ENCODE data around the gene MPP3. TPM values are rescaled to one million over a fixed set of nuclear protein-coding genes. Genes with fewer than 3 reads are reported as not detected.

MPP3 gene
- total and polyA plus RNA-seq, 9 donors: 2.7 to 17.2 (median 3.1) TPM

DNA sequence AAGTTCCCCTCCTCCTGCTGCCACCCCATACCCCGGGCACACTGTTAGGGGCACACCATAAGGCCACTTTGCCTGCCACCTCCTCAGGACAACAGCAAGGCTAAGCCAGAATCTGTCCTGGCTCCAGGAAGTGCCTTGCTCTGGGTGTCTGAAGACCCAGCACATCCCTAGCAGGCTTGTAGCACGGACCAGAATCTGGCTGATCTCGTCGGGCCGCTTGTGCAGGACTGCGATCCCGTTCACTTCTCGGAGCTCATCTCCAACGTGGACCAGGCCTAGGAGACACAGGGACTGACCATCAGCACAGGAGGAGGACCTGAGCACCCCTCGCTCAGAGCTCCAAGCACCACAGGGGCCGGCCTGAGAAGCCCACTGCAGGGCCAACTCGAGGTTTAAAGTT lies 7.4 kb downstream of the MPP3 start:
- WGBS, 3 donors: 91 to 95% (median 95%) methylated on average over 9 to 12 of the region's 12 CpGs
- H3K4me1 ChIP-seq (ENCODE audit: insufficient read depth): no peaks in the 10 kb centered on the region
- no peaks in the 10 kb centered on the region for H3K27me3 ChIP-seq
- no peak for DNase-seq
- H3K36me3 ChIP-seq: no peaks in the 10 kb centered on the region
- no peak for TF ChIP-seq EP300 (IDR thresholded peaks at IDR 0.05)
- TF ChIP-seq, protein P1, sequence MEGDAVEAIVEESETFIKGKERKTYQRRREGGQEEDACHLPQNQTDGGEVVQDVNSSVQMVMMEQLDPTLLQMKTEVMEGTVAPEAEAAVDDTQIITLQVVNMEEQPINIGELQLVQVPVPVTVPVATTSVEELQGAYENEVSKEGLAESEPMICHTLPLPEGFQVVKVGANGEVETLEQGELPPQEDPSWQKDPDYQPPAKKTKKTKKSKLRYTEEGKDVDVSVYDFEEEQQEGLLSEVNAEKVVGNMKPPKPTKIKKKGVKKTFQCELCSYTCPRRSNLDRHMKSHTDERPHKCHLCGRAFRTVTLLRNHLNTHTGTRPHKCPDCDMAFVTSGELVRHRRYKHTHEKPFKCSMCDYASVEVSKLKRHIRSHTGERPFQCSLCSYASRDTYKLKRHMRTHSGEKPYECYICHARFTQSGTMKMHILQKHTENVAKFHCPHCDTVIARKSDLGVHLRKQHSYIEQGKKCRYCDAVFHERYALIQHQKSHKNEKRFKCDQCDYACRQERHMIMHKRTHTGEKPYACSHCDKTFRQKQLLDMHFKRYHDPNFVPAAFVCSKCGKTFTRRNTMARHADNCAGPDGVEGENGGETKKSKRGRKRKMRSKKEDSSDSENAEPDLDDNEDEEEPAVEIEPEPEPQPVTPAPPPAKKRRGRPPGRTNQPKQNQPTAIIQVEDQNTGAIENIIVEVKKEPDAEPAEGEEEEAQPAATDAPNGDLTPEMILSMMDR (IDR thresholded peaks at IDR 0.05): no peak
- TF ChIP-seq POLR2A (IDR thresholded peaks at IDR 0.05): no peak
- H3K4me3 ChIP-seq: no peak overlapping the region
- H3K9me3 ChIP-seq: no peaks in the 10 kb centered on the region
- intact Hi-C loops (cut with DNase I): no loop called here
- H3K27ac ChIP-seq: no peak overlapping the region

- H3K4me1 ChIP-seq (ENCODE audit: insufficient read depth): no peaks in the 10 kb centered on the region
- no peaks in the 10 kb centered on the region for H3K27me3 ChIP-seq
- intact Hi-C loops (cut with DNase I): no loop called here
- no peak overlapping the region for H3K27ac ChIP-seq
- 87 to 88% (median 88%) methylated on average over 10 of the region's 10 CpGs for WGBS, 3 donors
- no peak for TF ChIP-seq POLR2A (IDR thresholded peaks at IDR 0.05)
- H3K9me3 ChIP-seq: no peaks in the 10 kb centered on the region
- no peaks in the 10 kb centered on the region for H3K36me3 ChIP-seq
- H3K4me3 ChIP-seq: no peak overlapping the region
- DNase-seq: no peak
These were observed 9.4 kb downstream of the MPP3 start for GRCh38 chr17:43823350-43824084.

DNA sequence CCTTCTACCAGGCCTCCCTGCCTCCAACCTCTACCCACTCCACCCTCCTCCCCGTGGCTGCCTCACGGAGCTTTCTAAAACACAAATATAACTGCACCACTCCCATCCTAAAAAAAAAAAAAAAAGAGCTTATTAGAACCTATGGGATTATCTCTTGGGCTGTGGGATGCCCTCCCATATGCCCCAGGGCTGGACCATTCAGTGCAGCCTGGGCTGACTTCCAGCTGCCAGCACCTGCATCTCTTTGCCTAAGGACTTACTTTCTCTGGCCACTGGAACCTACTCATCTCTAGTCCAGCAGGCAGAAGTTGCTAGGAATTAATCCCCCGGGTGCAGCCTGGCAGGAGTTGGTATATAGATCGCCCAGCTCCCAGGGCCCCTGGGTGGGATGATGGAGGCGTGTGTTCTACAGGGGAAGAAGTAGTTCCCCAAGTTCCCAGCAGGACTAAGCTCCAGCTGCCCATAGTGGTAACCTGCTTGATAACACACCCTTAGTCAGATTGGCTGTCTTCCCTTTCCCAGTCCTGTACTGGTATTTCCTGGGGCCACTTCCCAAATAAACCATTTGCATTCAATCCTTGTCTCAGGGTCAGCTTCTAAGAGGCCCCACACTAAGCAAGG lies 10.3 kb downstream of the MPP3 start:
- Histone ChIP-seq H3K27ac (no peak overlapping the region), H3K36me3 (no peaks in the 10 kb centered on the region), H3K27me3 (no peaks in the 10 kb centered on the region), H3K9me3 (no peaks in the 10 kb centered on the region), H3K4me3 (no peak overlapping the region), H3K4me1 (ENCODE audit: insufficient read depth) (no peaks in the 10 kb centered on the region)
- DNase-seq: no peak
- WGBS, 3 donors: 83 to 95% (median 90%) methylated on average over 5 of the region's 5 CpGs
- intact Hi-C loops (cut with DNase I): no loop called here
- TF ChIP-seq, protein P1 (IDR thresholded peaks at IDR 0.05): no peak
- TF ChIP-seq EP300 (IDR thresholded peaks at IDR 0.05) (no peak), POLR2A (IDR thresholded peaks at IDR 0.05) (no peak)

GRCh38 chr17:43820759-43821158 lies 12.2 kb downstream of the MPP3 start:
- WGBS, 3 donors: 89 to 92% (median 90%) methylated on average over 14 of the region's 14 CpGs
- Histone ChIP-seq H3K4me1 (ENCODE audit: insufficient read depth) (no peaks in the 10 kb centered on the region), H3K27ac (no peak overlapping the region), H3K27me3 (no peaks in the 10 kb centered on the region), H3K36me3 (no peaks in the 10 kb centered on the region), H3K9me3 (no peaks in the 10 kb centered on the region), H3K4me3 (no peak overlapping the region)
- DNase-seq: no peak
- TF ChIP-seq, protein P1 (IDR thresholded peaks at IDR 0.05): no peak
- no peak for TF ChIP-seq POLR2A (IDR thresholded peaks at IDR 0.05)
- TF ChIP-seq EP300 (IDR thresholded peaks at IDR 0.05): no peak
- intact Hi-C loops (cut with DNase I): no loop called here

DNA sequence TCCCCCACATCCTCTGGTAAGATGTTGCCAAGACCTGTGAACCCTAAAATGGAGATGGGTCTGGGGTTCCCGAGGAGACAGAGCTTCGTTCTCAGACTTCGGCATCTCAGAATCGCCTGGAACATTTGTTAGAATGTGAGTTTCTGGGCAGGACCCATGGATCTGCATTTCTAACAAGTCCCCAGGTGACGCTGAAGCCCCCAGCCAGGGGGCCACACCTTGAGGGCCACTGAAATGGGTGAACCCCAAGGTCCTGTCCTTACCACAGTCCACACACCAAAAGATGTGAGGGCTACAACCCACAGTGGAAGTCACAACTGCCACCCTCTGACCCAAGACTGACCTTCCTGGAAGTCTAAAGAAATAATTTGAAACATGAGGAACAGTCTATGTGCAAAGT lies 14.0 kb downstream of the MPP3 start:
- H3K27ac ChIP-seq: no peak overlapping the region
- TF ChIP-seq, protein P1 (IDR thresholded peaks at IDR 0.05): no peak
- TF ChIP-seq EP300 (IDR thresholded peaks at IDR 0.05): no peak
- no peak for TF ChIP-seq POLR2A (IDR thresholded peaks at IDR 0.05)
- no peaks in the 10 kb centered on the region for H3K27me3 ChIP-seq
- 93 to 95% (median 93%) methylated on average over 5 of the region's 5 CpGs for WGBS, 3 donors
- DNase-seq: no peak
- H3K36me3 ChIP-seq: no peaks in the 10 kb centered on the region
- no peaks in the 10 kb centered on the region for H3K4me1 ChIP-seq (ENCODE audit: insufficient read depth)
- no peak overlapping the region for H3K4me3 ChIP-seq
- intact Hi-C loops (cut with DNase I): no loop called here
- no peaks in the 10 kb centered on the region for H3K9me3 ChIP-seq

All from ovary (tissue), 9 donors.